Keratinocyte (primary cell): ENCODE results near the gene LAMB1. TPM values are rescaled to one million over a fixed set of nuclear protein-coding genes. Genes with fewer than 3 reads are reported as not detected.
A peak's percentile ranks its signal among the peaks of the same experiment; 100 is the strongest.

Experiments used
- DNase-seq: peaks from one replicate; pipeline ENCODE4 v3.0.0-alpha.2; 2011; ENCODE audit warnings: low read depth, missing footprints, low spot score
- FAIRE-seq: peaks from 2 replicates; lab custom pipeline; 2011; peaks lifted over from hg19 to GRCh38; lab: Jason Lieb, UNC
- H2AFZ ChIP-seq: 2 replicates; pipeline ENCODE4 v1.6.0; 2012; ENCODE audit warnings: low read length, control low read depth, inconsistent platforms; ENCODE audit not compliant: control insufficient read depth
- H3K27ac ChIP-seq: 2 replicates; pipeline ENCODE4 v1.5.1; 2011; ENCODE audit warnings: low read length; ENCODE audit not compliant: control insufficient read depth, insufficient read depth
- H3K27me3 ChIP-seq: 3 replicates; pipeline ENCODE4 v1.6.0; 2011; ENCODE audit warnings: low read length; ENCODE audit not compliant: control insufficient read depth, insufficient read depth; ENCODE audit errors: extremely low read depth
- H3K36me3 ChIP-seq, 2 experiments: 2 replicates in 1 of 2; 3 replicates in 1 of 2; pipeline ENCODE4 v1.5.1; 2011; ENCODE audit warnings: low read length in 2 of 2, mild to moderate bottlenecking in 1 of 2; ENCODE audit not compliant: control insufficient read depth in 2 of 2, insufficient read depth in 2 of 2; ENCODE audit errors: extremely low read depth in 1 of 2
- H3K4me1 ChIP-seq: 3 replicates; pipeline ENCODE4 v1.5.1; 2011; ENCODE audit warnings: low read length; ENCODE audit not compliant: control insufficient read depth, insufficient read depth; ENCODE audit errors: extremely low read depth
- H3K4me2 ChIP-seq: 3 replicates; pipeline ENCODE4 v1.6.0; 2011; ENCODE audit warnings: low read depth, low read length; ENCODE audit not compliant: control insufficient read depth, insufficient read depth; ENCODE audit errors: extremely low read depth
- H3K4me3 ChIP-seq, 3 experiments: fragments of 200-600 bp in 1 of 3; sonication (generic) in 1 of 3; 2 replicates in 2 of 3; 3 replicates in 1 of 3; pipeline ENCODE4 v1.5.1; 2011 to 2016; ENCODE audit warnings: low read length in 3 of 3, mild to moderate bottlenecking in 3 of 3, control low read depth in 2 of 3, inconsistent platforms in 1 of 3, low read depth in 1 of 3, mixed read lengths in 1 of 3, mixed run types in 1 of 3, moderate library complexity in 1 of 3; ENCODE audit not compliant: control insufficient read depth in 2 of 3, insufficient read depth in 2 of 3; ENCODE audit errors: extremely low read depth in 1 of 3
- H3K79me2 ChIP-seq: 2 replicates; pipeline ENCODE4 v1.6.0; 2012; ENCODE audit warnings: low read length; ENCODE audit not compliant: control insufficient read depth, insufficient read depth
- H3K9ac ChIP-seq: 3 replicates; pipeline ENCODE4 v1.6.0; 2011; ENCODE audit warnings: low read length; ENCODE audit not compliant: control insufficient read depth, insufficient read depth; ENCODE audit errors: extremely low read depth
- H3K9me1 ChIP-seq: 3 replicates; pipeline ENCODE4 v1.6.0; 2011; ENCODE audit warnings: low read length; ENCODE audit not compliant: control insufficient read depth, insufficient read depth; ENCODE audit errors: extremely low read depth
- H3K9me3 ChIP-seq: 2 replicates; pipeline ENCODE4 v1.5.1; 2012; ENCODE audit warnings: low read depth, low read length; ENCODE audit not compliant: control insufficient read depth
- H4K20me1 ChIP-seq: 3 replicates; pipeline ENCODE4 v1.6.0; 2011; ENCODE audit warnings: low read length; ENCODE audit not compliant: control insufficient read depth, insufficient read depth; ENCODE audit errors: extremely low read depth
- CTCF ChIP-seq, 3 experiments: IDR thresholded peaks in 1 of 3; conservative IDR thresholded peaks in 1 of 3; optimal IDR thresholded peaks in 1 of 3; 2 replicates in 2 of 3; 3 replicates in 1 of 3; pipeline versions ENCODE3 to v1.5.1; 2011; ENCODE audit warnings: low read length in 3 of 3, mild to moderate bottlenecking in 3 of 3, moderate library complexity in 2 of 3, control low read depth in 1 of 3, inconsistent platforms in 1 of 3; ENCODE audit not compliant: insufficient read depth in 2 of 3; ENCODE audit errors: extremely low read depth in 1 of 3
- EZH2 ChIP-seq: IDR thresholded peaks from one replicate; pipeline ENCODE4 v1.6.1; 2012; ENCODE audit warnings: inconsistent platforms, mild to moderate bottlenecking, low read length, moderate library complexity
- dilution Hi-C: fragments of 300-500 bp; cut with MboI; formaldehyde crosslinking; loops from one replicate; pipeline ENCODE4 v1.7.0; 2020; ENCODE audit warnings: low sequenced_read_pairs; ENCODE audit not compliant: extremely low pct_ligation_motif_present
- polyA plus RNA-seq, 5 experiments: library from polyadenylated mRNA; depleted of rRNA in 3 of 5; stranded (reverse) in 3 of 5; stranded (forward) in 1 of 5; unstranded in 1 of 5; fragments of >200 nt; gene quantifications; 1 replicate in 1 of 5; 2 replicates in 3 of 5; 3 replicates in 1 of 5; pipeline versions ENCODE4 v1.2.1 to v1.2.3, GENCODE V29; 2011 to 2012; ENCODE audit warnings: missing spikeins in 2 of 5, low read depth in 1 of 5, low replicate concordance in 1 of 5

LAMB1 gene
- polyA plus RNA-seq, 1 donor (not counting 4 experiments of a cell fraction or from before 2014, with no cell fraction given), result 97.9 TPM

- no peaks in the 10 kb centered on the region for H3K36me3 ChIP-seq
- dilution Hi-C loops, result no loop called here
- no peaks in the 10 kb centered on the region for H4K20me1 ChIP-seq
- H3K79me2 ChIP-seq, result no peaks in the 10 kb centered on the region
- H3K4me3 ChIP-seq, result no peak overlapping the region
- no peaks in the 10 kb centered on the region for H3K27me3 ChIP-seq
- H2AFZ ChIP-seq, result peak overlapping the region; percentile 35
- H3K4me1 ChIP-seq, result peaks cover 5% of the 10 kb centered on the region
- H3K9ac ChIP-seq, result no peak overlapping the region
- no peak for TF ChIP-seq EZH2
- no peak for TF ChIP-seq CTCF (optimal IDR thresholded peaks at IDR 0.05 in 1 of 3, IDR thresholded peaks at IDR 0.05 in 1 of 3, conservative IDR thresholded peaks at IDR 0.05 in 1 of 3; ENCODE audit: extremely low read depth in 1 of 3, insufficient read depth in 2 of 3, low read length in 3 of 3)
- FAIRE-seq, result no peak
- H3K9me1 ChIP-seq, result no peaks in the 10 kb centered on the region
- no peak overlapping the region for H3K27ac ChIP-seq
- DNase-seq, result no peak
- no peak overlapping the region for H3K4me2 ChIP-seq
- H3K9me3 ChIP-seq, result no peaks in the 10 kb centered on the region
Measured at GRCh38 chr7:107884066-107884818, 118.7 kb downstream of the LAMB1 start.

- H3K4me3 ChIP-seq, result no peak overlapping the region
- dilution Hi-C loops, result no loop called here
- H3K4me1 ChIP-seq, result peaks cover 7% of the 10 kb centered on the region
- H3K36me3 ChIP-seq, result no peaks in the 10 kb centered on the region
- H3K4me2 ChIP-seq, result no peak overlapping the region
- no peaks in the 10 kb centered on the region for H4K20me1 ChIP-seq
- H3K79me2 ChIP-seq, result no peaks in the 10 kb centered on the region
- no peaks in the 10 kb centered on the region for H3K27me3 ChIP-seq
- H3K9me1 ChIP-seq, result no peaks in the 10 kb centered on the region
- no peak overlapping the region for H3K27ac ChIP-seq
- no peaks in the 10 kb centered on the region for H3K9me3 ChIP-seq
- no peak for TF ChIP-seq CTCF (optimal IDR thresholded peaks at IDR 0.05 in 1 of 3, IDR thresholded peaks at IDR 0.05 in 1 of 3, conservative IDR thresholded peaks at IDR 0.05 in 1 of 3; ENCODE audit: extremely low read depth in 1 of 3, insufficient read depth in 2 of 3, low read length in 3 of 3)
- TF ChIP-seq EZH2, result no peak
- DNase-seq (no peak), FAIRE-seq (no peak)
- H2AFZ ChIP-seq, result no peak overlapping the region
- no peak overlapping the region for H3K9ac ChIP-seq
Measured at GRCh38 chr7:107882766-107883165, 120.2 kb downstream of the LAMB1 start.
